GM15510 (cell line): ENCODE measurements around the gene ENPP3.

ENCODE experiments used
- POLR2A ChIP-seq: IDR thresholded peaks from 3 replicates; pipeline ENCODE4 v1.6.1; 2011; ENCODE audit warnings: borderline replicate concordance; ENCODE audit not compliant: insufficient read length; ENCODE audit errors: extremely low read depth

The ENPP3 gene

DNA sequence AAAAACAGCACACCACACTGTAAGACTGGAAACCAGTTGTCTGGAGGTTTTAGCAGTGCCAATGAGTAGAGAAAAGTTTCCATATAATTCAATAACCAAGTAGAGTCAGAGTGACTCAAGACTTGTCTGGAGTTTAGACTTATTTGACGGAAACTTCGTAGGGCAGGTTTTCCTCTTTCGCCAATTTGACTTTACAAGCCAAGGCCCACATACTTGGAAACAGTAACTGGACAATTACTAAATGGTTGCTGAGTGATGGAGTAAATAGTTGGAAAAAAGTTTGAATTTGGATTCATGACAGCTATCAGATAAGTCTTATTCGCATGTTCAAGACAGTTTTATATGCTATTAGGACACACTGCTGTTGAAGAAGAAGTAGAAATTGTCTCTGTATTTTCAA lies 121.8 kb downstream of the ENPP3 start:
- no peak for TF ChIP-seq POLR2A

DNA sequence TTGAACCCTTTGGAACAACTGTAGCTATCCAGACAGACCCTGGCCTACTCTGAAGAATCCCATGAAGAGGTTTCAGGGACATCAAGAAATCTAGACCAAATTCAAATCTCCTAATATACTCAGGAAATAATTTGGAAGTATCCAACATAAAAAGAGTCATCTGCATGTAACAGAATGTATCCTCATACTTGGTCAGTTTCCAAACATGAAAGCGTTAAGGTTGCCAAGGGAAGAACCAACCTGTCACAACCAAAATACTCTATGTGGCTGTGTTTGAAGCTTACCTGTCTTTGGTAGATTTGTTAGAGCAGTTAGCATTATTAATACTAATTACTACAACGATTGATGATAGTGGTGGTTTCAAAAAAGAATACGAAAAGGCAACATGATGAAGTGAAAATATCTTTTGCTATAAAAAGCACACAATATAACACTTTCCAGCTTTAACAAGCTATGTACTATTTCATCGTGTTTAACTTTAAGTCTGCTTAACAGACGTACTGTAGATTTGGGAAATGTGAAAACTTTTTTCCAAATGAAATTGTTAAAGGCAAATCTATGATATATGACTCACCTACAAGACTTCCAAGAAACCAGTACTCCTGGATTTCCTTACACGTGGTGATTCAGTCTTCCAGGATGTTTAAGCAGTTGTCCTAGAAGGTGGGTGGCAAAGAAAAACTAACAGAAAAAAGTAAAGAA lies 124.1 kb downstream of the ENPP3 start:
- TF ChIP-seq POLR2A, result no peak

DNA sequence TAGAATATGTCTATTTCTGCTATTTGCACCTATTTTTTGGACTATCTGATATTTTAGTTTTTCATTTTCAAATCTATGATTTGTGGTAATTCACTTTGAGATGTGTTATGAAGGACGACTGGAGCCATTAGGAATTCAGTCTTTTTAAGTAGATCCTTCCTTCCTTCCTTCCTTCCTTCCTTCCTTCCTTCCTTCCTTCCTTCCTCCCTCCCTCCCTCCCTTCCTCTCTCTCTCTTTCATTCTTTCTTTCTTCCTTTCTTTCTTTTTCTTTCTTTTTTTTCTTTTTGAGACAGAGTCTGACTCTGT lies 124.6 kb downstream of the ENPP3 start:
- TF ChIP-seq POLR2A, result no peak

DNA sequence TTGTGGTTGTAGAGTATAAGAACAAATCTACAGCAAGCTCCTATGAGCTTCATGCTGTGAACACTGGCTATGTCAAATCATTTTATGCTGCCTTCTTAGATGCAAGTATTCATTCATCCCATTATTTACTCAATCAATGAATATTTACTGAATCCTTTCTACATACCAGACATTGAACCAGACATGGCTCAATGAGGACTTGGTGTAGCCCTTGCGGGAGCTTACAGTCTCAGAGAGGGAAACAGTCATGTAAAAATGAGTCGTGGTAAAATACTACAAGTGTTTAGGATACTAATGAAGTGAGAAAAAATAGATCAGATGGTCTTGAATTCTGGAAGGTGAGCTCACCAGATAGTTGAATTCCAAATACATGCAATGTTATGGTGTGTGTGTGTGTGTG lies 125.9 kb downstream of the ENPP3 start:
- no peak for TF ChIP-seq POLR2A

DNA sequence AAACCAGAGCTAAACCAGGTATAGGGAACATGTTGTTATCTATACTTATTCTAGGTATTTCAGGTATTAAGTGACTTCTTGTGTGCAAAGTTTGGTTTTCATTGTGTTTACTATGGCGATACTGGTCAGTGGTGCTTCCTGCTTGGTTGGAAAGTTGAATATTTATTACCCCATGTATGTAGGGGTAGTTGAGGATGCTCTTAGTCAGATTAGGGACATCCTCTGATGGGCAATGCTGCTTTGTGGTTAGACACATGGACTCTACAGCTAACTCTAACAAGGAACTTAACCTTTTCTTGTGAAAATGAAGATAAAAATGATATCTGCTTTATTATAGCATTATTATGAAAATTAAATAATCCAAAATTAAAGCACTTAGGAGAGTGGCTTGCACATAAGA lies 126.6 kb downstream of the ENPP3 start:
- no peak for TF ChIP-seq POLR2A

DNA sequence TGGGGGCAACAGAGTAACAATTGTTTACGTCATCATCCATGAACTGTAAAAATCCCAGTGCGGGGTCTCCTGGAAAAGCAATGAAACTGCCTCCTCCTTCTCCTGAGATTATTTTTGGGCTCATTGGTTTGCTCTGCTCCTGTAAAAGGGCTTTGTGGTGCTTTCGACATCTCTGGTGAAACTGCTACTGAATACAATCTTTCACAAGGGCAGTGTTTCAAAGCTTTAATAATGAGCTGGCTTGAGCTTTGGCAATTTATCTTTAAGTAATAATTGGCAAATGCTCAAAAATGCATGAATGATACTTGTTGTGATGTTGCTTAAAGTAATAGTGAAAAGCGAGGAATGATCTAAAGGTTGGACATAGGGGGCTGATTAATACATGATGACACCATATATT lies 127.2 kb downstream of the ENPP3 start:
- no peak for TF ChIP-seq POLR2A

DNA sequence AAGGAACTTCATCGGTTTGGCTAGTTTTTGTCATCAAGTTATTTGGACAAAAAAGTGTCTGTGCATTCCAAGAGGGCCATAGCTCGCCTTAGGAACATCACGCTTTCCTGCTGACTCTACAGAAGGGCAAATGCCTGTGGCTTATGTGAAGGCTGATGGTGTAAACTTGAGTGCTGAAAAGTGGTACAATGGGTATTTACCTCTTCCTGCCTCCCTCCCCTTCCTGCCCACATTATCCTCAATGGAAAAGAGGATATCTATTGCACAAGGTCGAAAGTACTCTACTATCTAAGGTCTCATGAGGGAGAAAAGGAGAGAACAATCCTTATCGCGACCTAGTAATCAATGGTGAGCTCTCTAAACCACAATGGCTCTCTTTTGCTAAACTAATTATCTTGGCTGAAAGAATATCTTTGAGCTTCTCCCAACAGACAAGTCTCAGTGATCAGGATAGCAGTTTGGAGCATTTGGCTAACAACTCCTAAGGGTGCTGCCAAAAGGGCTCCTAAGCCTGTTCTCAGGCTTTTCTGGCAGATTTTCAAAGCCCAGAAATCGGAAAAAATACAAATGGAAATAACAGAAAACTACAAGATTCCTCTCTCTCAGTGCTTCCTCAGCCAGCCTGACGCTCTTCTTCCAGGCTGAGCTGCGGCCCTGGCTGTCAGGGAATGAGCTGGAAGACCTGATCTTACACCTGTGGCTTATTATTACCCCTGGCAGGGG lies 128.1 kb downstream of the ENPP3 start:
- TF ChIP-seq POLR2A, result no peak

DNA sequence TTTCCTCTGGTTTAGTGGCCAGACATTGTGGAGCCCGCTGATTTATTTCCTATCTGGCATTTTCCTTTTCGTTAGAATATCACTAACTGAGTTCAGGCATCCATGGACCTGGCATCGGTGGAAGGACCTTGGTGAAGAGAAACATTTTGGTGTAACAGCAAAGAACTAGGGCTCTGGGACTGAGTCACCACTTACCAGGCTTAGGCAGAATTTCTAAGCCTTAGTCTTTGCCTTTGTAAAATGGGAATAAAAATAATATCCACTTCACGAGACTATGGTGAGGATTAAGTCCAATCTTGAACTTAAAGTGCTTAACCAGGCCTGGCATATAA lies 128.7 kb downstream of the ENPP3 start:
- TF ChIP-seq POLR2A, result no peak

DNA sequence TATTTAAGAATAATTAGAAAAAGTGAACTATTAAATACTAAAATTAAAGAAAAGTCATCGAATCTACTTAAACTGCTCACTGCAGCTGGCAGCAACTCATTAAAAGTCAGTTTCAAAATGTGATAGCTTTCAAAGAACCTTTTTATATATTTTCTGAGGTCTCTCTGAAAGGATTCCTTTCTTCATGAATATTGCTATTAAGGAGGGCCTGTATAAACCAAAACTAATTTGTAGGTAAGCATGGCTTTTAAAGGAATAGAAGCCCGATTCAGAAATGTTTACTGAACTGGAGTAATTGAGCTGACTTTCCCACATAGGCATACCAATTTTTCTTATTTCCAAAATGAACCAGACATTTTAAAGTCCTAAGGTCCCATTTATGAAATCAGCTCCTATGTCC lies 129.5 kb downstream of the ENPP3 start:
- no peak for TF ChIP-seq POLR2A

DNA sequence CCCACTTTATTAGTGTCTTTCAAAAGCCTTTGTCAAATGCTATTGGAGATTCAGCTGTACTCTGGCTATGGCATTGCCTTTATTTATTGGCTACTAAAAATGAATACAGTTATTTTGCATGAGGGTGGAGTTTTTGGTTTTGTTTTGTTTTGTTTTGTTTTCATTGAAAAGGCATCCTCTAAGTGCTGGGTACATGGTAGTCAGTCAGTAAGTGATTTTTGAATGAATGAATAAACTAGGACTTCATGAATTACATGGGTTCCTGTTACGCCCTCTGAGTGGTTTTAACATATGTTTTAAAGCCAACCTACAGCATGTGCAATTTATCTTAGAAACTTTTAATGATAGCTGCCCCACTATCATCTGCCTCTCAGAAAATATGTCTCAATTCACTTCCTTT lies 131.9 kb downstream of the ENPP3 start:
- TF ChIP-seq POLR2A, result no peak

DNA sequence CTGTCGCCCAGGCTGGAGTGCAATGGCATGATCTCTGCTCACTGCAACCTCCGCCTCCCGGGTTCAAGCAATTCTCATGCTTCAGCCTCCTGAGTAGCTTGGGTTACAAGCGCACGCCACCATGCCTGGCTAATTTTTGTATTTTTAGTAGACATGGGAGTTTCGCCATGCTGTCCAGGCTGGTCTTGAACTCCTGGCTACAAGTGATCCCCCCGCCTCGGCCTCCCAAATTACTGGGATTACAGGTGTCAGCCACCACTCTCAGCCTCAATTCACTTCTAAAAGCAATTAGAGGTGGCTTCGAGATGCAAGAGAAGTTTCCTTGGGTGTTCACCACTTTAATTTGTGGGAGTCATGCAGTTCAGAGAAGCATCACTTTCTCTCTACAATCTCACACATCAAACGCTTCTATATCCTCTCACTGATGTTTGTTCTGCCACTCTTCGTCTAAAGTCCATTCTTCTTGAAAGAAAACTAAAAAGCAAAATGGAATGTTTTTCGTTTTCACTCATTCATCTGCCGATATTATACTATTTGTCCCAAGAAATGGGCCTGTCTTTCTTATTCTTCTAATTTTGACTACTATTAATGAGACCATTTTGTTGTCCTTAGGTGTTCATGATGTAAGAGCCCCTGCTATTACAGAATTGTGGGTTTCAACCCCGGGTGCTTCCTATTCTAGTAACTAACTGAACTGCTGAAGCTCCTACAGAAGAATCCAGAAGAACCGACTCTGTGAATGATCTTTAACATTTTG lies 132.5 kb downstream of the ENPP3 start:
- no peak for TF ChIP-seq POLR2A

DNA sequence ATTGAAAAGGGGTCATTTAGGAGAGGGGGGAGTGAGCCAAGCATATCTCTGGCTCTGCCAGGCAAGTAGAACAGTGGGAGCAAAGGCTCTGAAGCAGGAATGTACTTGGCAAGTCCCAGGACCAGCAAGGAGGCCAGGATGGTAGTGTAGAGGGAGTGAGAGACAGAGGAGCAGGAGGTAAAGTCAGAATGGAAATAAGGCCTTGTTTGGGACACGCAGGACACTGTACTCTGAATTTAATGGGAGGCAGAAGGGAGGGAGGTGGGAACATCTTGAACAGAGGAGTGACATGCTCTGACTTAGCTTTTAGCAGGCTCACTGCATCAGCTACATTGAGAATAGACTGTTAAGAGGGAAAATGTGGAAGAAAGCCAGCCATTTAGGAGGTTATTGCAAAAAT lies 133.7 kb downstream of the ENPP3 start:
- no peak for TF ChIP-seq POLR2A

DNA sequence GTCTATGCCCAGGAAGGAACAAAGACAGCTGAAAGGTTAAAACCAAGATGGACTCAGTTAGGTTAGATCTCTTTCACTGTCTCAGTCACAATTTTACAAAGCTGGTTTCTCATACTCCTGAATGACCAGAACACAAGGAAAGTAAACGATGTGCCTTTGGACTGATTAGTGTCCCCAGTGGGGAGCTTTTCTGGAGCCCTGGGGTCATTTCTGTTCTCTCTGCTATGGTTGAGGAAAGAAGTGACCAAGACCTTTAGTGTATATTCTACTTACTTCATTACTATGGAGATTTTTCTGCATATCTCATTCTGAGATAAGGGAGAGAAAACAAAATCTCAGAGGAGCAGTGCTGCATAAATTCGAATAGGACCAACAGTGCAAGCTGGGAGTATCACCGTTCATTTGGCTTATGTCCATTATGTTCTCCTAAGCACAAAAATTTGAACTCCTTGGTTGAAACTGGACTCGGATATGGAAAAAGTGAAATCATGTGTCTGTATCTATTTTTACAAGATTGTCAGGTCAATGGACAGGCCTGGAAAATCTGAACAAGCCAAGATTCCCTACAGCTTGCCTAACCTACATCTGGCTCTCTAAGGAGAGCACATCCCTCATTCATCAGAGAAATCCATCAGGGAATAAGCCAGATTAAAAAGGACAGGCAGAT lies 136.3 kb downstream of the ENPP3 start:
- no peak for TF ChIP-seq POLR2A

DNA sequence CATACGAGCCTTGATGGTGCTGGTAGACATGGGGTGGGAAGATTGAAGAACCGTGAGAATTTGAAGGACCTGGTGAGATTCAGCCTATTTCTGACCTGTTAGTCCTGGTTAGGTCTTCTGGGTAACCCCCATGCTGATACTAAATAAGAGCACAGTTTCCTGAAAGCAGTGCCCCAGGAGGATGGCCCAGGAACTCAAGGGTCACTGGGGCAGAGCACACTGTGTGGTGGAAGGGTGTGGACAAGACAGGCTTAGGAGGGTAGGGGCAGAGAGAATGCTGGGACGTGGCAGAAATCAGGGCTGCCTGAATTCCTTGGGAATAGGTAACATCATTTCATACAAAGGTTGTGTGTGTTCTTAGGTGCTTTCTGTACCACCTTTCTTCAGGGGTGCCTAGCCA lies 138.8 kb downstream of the ENPP3 start:
- no peak for TF ChIP-seq POLR2A

DNA sequence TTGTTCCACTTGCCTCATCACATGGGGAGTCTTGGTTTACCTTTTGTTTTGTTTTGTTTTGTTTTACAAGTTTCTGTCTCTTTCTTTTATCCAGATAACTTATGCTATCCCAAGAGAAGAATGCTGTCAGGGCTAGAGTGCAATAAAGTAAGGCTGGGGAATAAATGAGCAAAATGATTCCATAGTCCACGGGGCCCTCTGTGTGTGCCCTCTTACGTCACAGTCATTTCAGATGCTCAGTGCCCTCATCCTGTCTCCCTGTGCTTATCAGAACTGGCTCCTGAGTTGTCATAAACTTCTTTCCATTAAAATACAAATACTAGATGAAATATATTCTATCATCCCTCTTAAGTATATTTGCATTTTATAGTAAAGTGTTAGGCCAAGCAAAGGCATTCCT lies 139.9 kb downstream of the ENPP3 start:
- TF ChIP-seq POLR2A, result no peak
